DND-41 (cell line): ENCODE results near the gene PANK4.
"Not testable (repeated sequence)": the region's sequence is repeated elsewhere in the genome, so short reads cannot be mapped to it uniquely, and the experiment has no call there.

ENCODE experiments used
- ATAC-seq: fragments of 200-7000 bp; cut with Tn5 transposase; 3 replicates; pipeline ENCODE4 v1.9.1; 2021; ENCODE audit warnings: low read depth; ENCODE audit not compliant: insufficient read depth
- DNase-seq: peaks from one replicate; pipeline ENCODE4 v3.0.0-alpha.2; 2020
- H2AFZ ChIP-seq: 2 replicates; pipeline ENCODE4 v1.6.0; 2012; ENCODE audit warnings: low read depth, low read length
- H3K27ac ChIP-seq: 2 replicates; pipeline ENCODE4 v1.5.1; 2012; ENCODE audit warnings: low read length, inconsistent platforms
- H3K27me3 ChIP-seq: fragments of 200-600 bp; sonication (generic); 2 replicates; pipeline ENCODE4 v1.6.0; 2012; ENCODE audit warnings: low read length, mild to moderate bottlenecking, inconsistent platforms; ENCODE audit not compliant: insufficient read depth, poor library complexity
- H3K36me3 ChIP-seq: 2 replicates; pipeline ENCODE4 v1.5.1; 2012; ENCODE audit warnings: low read length, inconsistent platforms; ENCODE audit not compliant: insufficient read depth
- H3K4me1 ChIP-seq: 2 replicates; pipeline ENCODE4 v1.5.1; 2012; ENCODE audit warnings: mild to moderate bottlenecking, low read length; ENCODE audit not compliant: insufficient read depth
- H3K4me2 ChIP-seq: 2 replicates; pipeline ENCODE4 v1.6.0; 2012; ENCODE audit warnings: mild to moderate bottlenecking, moderate library complexity, low read length, inconsistent platforms; ENCODE audit not compliant: insufficient read depth
- H3K4me3 ChIP-seq, 2 experiments: fragments of 200-600 bp in 1 of 2; shearing (Covaris generic) in 1 of 2; 2 replicates each; pipeline ENCODE4 v1.5.1; 2012 to 2016; ENCODE audit warnings: inconsistent platforms in 2 of 2, low read length in 2 of 2, mild to moderate bottlenecking in 2 of 2, low read depth in 1 of 2, moderate library complexity in 1 of 2
- H3K79me2 ChIP-seq: 2 replicates; pipeline ENCODE4 v1.6.0; 2012; ENCODE audit warnings: low read length, inconsistent platforms; ENCODE audit not compliant: insufficient read depth
- H3K9ac ChIP-seq: 2 replicates; pipeline ENCODE4 v1.6.0; 2012; ENCODE audit warnings: low read depth, mild to moderate bottlenecking, inconsistent platforms, low read length, moderate library complexity
- H3K9me3 ChIP-seq: 2 replicates; pipeline ENCODE4 v1.5.1; 2012; ENCODE audit warnings: low read length, moderate library complexity, mild to moderate bottlenecking, inconsistent platforms; ENCODE audit not compliant: insufficient read depth, severe bottlenecking
- H4K20me1 ChIP-seq: 2 replicates; pipeline ENCODE4 v1.6.0; 2012; ENCODE audit warnings: low read length; ENCODE audit not compliant: insufficient read depth
- CTCF ChIP-seq: IDR thresholded peaks from 2 replicates; pipeline ENCODE4 v1.5.1; 2012; ENCODE audit warnings: borderline replicate concordance, low read length, moderate library complexity, mild to moderate bottlenecking; ENCODE audit not compliant: poor library complexity, severe bottlenecking; ENCODE audit errors: extremely low read depth
- EZH2 ChIP-seq: IDR thresholded peaks from 3 replicates; pipeline ENCODE4 v1.6.1; 2012; ENCODE audit warnings: borderline replicate concordance, low read depth, mild to moderate bottlenecking, moderate library complexity, low read length, inconsistent platforms; ENCODE audit not compliant: severe bottlenecking

Gene PANK4

GRCh38 chr1:2571348-2571747, 45.0 kb upstream of the PANK4 start:
- Histone ChIP-seq H3K27ac (no peak overlapping the region), H4K20me1 (no peaks in the 10 kb centered on the region), H3K4me1 (no peaks in the 10 kb centered on the region), H3K27me3 (no peaks in the 10 kb centered on the region), H3K9me3 (no peaks in the 10 kb centered on the region), H3K4me2 (no peak overlapping the region), H3K9ac (no peak overlapping the region), H2AFZ (no peak overlapping the region), H3K36me3 (no peaks in the 10 kb centered on the region), H3K4me3 (no peak overlapping the region), H3K79me2 (no peaks in the 10 kb centered on the region)
- TF ChIP-seq CTCF (no peak), EZH2 (no peak)
- no peak for ATAC-seq
- no peak for DNase-seq

- DNase-seq = no peak
- no peaks in the 10 kb centered on the region for H3K36me3 ChIP-seq
- H3K27me3 ChIP-seq = no peaks in the 10 kb centered on the region
- H3K27ac ChIP-seq = no peak overlapping the region
- H4K20me1 ChIP-seq = no peaks in the 10 kb centered on the region
- H3K4me1 ChIP-seq = no peaks in the 10 kb centered on the region
- H3K4me3 ChIP-seq = no peak overlapping the region
- H2AFZ ChIP-seq = no peak overlapping the region
- H3K79me2 ChIP-seq = no peaks in the 10 kb centered on the region
- no peaks in the 10 kb centered on the region for H3K9me3 ChIP-seq
- TF ChIP-seq EZH2 = no peak
- TF ChIP-seq CTCF = no peak
- H3K9ac ChIP-seq = no peak overlapping the region
- no peak overlapping the region for H3K4me2 ChIP-seq
- no peak for ATAC-seq
Observed at GRCh38 chr1:2570332-2570731, 43.9 kb upstream of the PANK4 start.

GRCh38 chr1:2569703-2570102, 43.3 kb upstream of the PANK4 start:
- not testable (repeated sequence) for ATAC-seq, H3K9ac ChIP-seq, DNase-seq, H3K9me3 ChIP-seq, H3K4me3 ChIP-seq, H3K27me3 ChIP-seq, H3K4me2 ChIP-seq, H3K36me3 ChIP-seq, H3K79me2 ChIP-seq, H2AFZ ChIP-seq, H3K4me1 ChIP-seq, H3K27ac ChIP-seq, H4K20me1 ChIP-seq

- Histone ChIP-seq H3K4me2 (no peak overlapping the region), H2AFZ (no peak overlapping the region), H3K4me1 (no peaks in the 10 kb centered on the region), H3K79me2 (no peaks in the 10 kb centered on the region), H3K4me3 (no peak overlapping the region), H3K9me3 (no peaks in the 10 kb centered on the region), H3K27me3 (no peaks in the 10 kb centered on the region), H3K27ac (no peak overlapping the region), H3K36me3 (no peaks in the 10 kb centered on the region), H3K9ac (no peak overlapping the region), H4K20me1 (no peaks in the 10 kb centered on the region)
- no peak for ATAC-seq
- TF ChIP-seq EZH2 = no peak
- no peak for TF ChIP-seq CTCF
- no peak for DNase-seq
Observed at GRCh38 chr1:2569060-2569459, 42.7 kb upstream of the PANK4 start.

- H3K27ac ChIP-seq, H3K9ac ChIP-seq, H2AFZ ChIP-seq, H4K20me1 ChIP-seq, H3K79me2 ChIP-seq, H3K27me3 ChIP-seq, H3K9me3 ChIP-seq, DNase-seq, ATAC-seq, H3K4me1 ChIP-seq, H3K4me2 ChIP-seq, H3K36me3 ChIP-seq, H3K4me3 ChIP-seq: not testable (repeated sequence)
Observed at GRCh38 chr1:2568187-2568816, 41.9 kb upstream of the PANK4 start.
